Heart left ventricle (tissue), 13 donors: ENCODE results near the gene TOB1.

Experiments
- POLR2A ChIP-seq, 2 donors: fragments of 450-650 bp; IDR thresholded peaks; one replicate each; pipeline ENCODE4 v1.6.1; 2017; ENCODE audit warnings: antibody characterized with exemption in 2 of 2, mild to moderate bottlenecking in 2 of 2, moderate library complexity in 2 of 2
- TF ChIP-seq, protein P1 (sequence below), 12 donors: fragments of 200-600 bp; sonication (generic) in 4 of 12; IDR thresholded peaks; one replicate each; pipeline versions ENCODE4 v1.5.0 to v1.8.0; 2018 to 2022; ENCODE audit warnings: antibody characterized with exemption in 12 of 12, mild to moderate bottlenecking in 5 of 12
- donor health status: ischemic (EF 13 %, LVEDD 7.1; RV severe dilation, severe dysfunction).
- donor health status: DM: no; HTN: yes; CAD: no.
- donor health status: DM: no; HTN: no; CAD: no.
- donor health status: ischemic (EF 25% LVEDD 6.9; RV normal size, moderate dysfunction).
- donor health status: ischemic (EF 25% LVEDD 5.7; RV mildly dilated, moderate dysfunction).
- donor health status: ischemic (EF 35%, LVEDD 5.7; RV mildly dilated, moderate dysfunction).
- donor health status: nonischemic (EF 11% LVEDD 7.7; RV severe dilation, severe dysfunction).
- donor health status: DM: yes; HTN: yes; CAD: no.
- donor health status: PGD.
- donor health status: ischemic (EF 29% LVEDD 5.4; RV normal size, mild dysfunction).
- donor health status: nonischemic (EF 23%, LVEDD 6.1; RV moderate dilation, normal function).

DNA sequence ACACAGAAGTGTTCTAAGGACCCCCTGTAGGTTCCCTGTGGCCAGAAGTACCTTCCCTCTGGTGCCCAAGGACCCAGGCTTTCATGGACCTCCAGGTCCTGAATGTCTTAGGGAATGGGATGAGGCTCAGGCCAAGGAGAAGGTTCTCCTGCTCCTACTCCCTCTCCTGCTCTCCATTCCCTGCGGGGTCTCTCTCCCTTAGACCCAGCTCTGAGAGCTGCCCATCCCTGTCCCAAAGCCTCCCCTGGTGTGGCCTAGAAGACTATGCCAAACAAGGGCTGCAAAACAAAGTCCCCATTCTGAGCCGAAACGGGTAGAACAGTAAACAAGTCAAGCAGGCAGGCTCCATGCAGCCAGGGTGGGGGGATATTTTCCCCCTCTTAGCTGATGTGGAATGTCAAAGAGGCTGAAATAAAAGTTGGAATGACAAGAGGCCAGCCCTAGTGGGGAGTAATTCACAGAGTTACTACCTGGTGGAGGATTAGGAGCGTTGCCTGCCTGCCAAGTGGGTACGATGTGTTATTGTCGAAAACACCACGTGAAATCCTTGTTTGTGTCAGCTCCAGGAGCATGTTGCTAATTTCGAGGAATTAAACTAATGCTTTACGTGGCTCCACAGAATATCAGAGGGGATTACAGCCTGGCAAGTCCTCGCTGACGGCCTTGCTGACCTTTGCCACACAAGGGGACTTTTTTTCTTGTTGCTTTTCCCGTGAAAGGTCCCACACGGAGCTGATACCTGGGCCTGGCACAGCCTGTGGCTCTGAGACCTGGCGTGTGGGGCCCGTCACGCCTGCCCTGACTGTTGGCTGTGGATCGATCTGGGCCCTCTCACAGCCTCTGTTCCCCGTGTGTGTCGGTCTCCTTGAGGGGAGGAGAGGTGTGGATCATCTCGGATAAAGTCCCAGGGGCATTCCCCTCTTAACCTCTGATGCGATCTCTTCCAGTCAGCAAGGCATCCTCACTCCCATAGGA lies 27.9 kb downstream of the TOB1 start:
- TF ChIP-seq, protein P1, sequence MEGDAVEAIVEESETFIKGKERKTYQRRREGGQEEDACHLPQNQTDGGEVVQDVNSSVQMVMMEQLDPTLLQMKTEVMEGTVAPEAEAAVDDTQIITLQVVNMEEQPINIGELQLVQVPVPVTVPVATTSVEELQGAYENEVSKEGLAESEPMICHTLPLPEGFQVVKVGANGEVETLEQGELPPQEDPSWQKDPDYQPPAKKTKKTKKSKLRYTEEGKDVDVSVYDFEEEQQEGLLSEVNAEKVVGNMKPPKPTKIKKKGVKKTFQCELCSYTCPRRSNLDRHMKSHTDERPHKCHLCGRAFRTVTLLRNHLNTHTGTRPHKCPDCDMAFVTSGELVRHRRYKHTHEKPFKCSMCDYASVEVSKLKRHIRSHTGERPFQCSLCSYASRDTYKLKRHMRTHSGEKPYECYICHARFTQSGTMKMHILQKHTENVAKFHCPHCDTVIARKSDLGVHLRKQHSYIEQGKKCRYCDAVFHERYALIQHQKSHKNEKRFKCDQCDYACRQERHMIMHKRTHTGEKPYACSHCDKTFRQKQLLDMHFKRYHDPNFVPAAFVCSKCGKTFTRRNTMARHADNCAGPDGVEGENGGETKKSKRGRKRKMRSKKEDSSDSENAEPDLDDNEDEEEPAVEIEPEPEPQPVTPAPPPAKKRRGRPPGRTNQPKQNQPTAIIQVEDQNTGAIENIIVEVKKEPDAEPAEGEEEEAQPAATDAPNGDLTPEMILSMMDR (IDR thresholded peaks at IDR 0.05), result no peak
- no peak for TF ChIP-seq POLR2A (IDR thresholded peaks at IDR 0.05)
